ENCODE measurements around the gene RABEP1. TPM values are rescaled to one million over a fixed set of nuclear protein-coding genes. Genes with fewer than 3 reads are reported as not detected.

The RABEP1 gene
- total and polyA plus RNA-seq, 9 of the 15 experiments (the other 6 are each of a cell fraction or from before 2014, with no cell fraction given) = 8.2 to 38.9 (median 30.3) TPM

GRCh38 chr17:5281814-5282641 lies at the start of gene RABEP1 (continued):
- peak; percentile 77 for TF ChIP-seq RBBP5 (IDR thresholded peaks at IDR 0.05; ENCODE audit: borderline replicate concordance, insufficient read depth, low read length, poor library complexity, severe bottlenecking)
- TF ChIP-seq, protein P1, sequence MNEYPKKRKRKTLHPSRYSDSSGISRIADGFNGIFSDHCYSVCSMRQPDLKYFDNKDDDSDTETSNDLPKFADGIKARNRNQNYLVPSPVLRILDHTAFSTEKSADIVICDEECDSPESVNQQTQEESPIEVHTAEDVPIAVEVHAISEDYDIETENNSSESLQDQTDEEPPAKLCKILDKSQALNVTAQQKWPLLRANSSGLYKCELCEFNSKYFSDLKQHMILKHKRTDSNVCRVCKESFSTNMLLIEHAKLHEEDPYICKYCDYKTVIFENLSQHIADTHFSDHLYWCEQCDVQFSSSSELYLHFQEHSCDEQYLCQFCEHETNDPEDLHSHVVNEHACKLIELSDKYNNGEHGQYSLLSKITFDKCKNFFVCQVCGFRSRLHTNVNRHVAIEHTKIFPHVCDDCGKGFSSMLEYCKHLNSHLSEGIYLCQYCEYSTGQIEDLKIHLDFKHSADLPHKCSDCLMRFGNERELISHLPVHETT (CRISPR knock-in tag; conservative IDR thresholded peaks at IDR 0.05 in 1 of 2, IDR thresholded peaks at IDR 0.05 in 1 of 2) = 0 out of 4 replicates have a peak, but pooled peaks of 1 of the 2 experiments have one; percentile 17
- peak; percentile 55 for TF ChIP-seq ZFX (CRISPR knock-in tag; IDR thresholded peaks at IDR 0.05)
- peak; percentile 39 for TF ChIP-seq HNRNPLL (IDR thresholded peaks at IDR 0.05; ENCODE audit: low read depth, low read length, poor library complexity, severe bottlenecking)
- TF ChIP-seq TFAP4 (CRISPR knock-in tag; IDR thresholded peaks at IDR 0.05; ENCODE audit: borderline replicate concordance) = peak; percentile 42; the same call in 1 of the 2 replicates
- no peak for TF ChIP-seq SMAD1 (IDR thresholded peaks at IDR 0.05; ENCODE audit: low read depth, low read length, partially characterized antibody)
- TF ChIP-seq, protein P2, sequence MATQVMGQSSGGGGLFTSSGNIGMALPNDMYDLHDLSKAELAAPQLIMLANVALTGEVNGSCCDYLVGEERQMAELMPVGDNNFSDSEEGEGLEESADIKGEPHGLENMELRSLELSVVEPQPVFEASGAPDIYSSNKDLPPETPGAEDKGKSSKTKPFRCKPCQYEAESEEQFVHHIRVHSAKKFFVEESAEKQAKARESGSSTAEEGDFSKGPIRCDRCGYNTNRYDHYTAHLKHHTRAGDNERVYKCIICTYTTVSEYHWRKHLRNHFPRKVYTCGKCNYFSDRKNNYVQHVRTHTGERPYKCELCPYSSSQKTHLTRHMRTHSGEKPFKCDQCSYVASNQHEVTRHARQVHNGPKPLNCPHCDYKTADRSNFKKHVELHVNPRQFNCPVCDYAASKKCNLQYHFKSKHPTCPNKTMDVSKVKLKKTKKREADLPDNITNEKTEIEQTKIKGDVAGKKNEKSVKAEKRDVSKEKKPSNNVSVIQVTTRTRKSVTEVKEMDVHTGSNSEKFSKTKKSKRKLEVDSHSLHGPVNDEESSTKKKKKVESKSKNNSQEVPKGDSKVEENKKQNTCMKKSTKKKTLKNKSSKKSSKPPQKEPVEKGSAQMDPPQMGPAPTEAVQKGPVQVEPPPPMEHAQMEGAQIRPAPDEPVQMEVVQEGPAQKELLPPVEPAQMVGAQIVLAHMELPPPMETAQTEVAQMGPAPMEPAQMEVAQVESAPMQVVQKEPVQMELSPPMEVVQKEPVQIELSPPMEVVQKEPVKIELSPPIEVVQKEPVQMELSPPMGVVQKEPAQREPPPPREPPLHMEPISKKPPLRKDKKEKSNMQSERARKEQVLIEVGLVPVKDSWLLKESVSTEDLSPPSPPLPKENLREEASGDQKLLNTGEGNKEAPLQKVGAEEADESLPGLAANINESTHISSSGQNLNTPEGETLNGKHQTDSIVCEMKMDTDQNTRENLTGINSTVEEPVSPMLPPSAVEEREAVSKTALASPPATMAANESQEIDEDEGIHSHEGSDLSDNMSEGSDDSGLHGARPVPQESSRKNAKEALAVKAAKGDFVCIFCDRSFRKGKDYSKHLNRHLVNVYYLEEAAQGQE (IDR thresholded peaks at IDR 0.05; ENCODE audit: borderline replicate concordance) = peak; percentile 21; the same call in 1 of the 2 replicates
- TF ChIP-seq, protein P2 (CRISPR knock-in tag; IDR thresholded peaks at IDR 0.05; ENCODE audit: low read depth) = no peak
- TF ChIP-seq CHD2 (IDR thresholded peaks at IDR 0.05; ENCODE audit: low read depth, low read length) = peak; percentile 80
- TF ChIP-seq SP1 (CRISPR knock-in tag; IDR thresholded peaks at IDR 0.05) = peak; percentile 49; the same call in 1 of the 2 replicates

Measured in K562 (cell line).